ENCODE measurements around the gene SUGT1.

The SUGT1 gene

DNA sequence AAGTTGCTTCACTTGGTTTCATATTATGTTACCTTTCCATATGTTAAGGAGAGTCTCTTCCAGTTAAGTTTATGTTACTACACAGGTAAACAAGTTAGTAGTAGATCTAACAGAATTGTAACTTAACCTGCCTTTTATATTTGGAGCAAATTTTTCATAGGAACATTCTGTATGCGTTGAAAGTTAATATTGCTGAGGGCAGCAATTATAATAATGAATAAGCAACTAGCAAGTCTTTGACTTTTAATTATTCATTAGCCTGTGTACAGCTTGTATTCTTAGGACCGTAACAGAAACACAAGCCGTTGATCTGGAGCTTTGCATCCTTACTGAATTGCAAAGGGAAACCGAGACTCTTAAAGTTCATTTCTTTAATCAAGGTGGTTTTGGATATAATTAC, 11.6 kb downstream of the SUGT1 start:
- H3K36me3 ChIP-seq (ENCODE audit: low read length) = peaks cover 40% of the 10 kb centered on the region
- H3K4me2 ChIP-seq (ENCODE audit: low read depth, low read length, poor library complexity, severe bottlenecking) = no peak overlapping the region
- H3K79me2 ChIP-seq (ENCODE audit: insufficient read depth, low read length) = no peaks in the 10 kb centered on the region
- H3K9me3 ChIP-seq (ENCODE audit: insufficient read depth, low read length) = no peaks in the 10 kb centered on the region
- peaks cover 9% of the 10 kb centered on the region; the same call in 1 of the 2 replicates for H3F3A ChIP-seq (ENCODE audit: insufficient read depth)
- H3K9ac ChIP-seq (ENCODE audit: low read length) = no peak overlapping the region
- TF ChIP-seq, protein P1, sequence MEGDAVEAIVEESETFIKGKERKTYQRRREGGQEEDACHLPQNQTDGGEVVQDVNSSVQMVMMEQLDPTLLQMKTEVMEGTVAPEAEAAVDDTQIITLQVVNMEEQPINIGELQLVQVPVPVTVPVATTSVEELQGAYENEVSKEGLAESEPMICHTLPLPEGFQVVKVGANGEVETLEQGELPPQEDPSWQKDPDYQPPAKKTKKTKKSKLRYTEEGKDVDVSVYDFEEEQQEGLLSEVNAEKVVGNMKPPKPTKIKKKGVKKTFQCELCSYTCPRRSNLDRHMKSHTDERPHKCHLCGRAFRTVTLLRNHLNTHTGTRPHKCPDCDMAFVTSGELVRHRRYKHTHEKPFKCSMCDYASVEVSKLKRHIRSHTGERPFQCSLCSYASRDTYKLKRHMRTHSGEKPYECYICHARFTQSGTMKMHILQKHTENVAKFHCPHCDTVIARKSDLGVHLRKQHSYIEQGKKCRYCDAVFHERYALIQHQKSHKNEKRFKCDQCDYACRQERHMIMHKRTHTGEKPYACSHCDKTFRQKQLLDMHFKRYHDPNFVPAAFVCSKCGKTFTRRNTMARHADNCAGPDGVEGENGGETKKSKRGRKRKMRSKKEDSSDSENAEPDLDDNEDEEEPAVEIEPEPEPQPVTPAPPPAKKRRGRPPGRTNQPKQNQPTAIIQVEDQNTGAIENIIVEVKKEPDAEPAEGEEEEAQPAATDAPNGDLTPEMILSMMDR (IDR thresholded peaks at IDR 0.05; ENCODE audit: insufficient read depth, low read length, poor library complexity, severe bottlenecking) = no peak
- TF ChIP-seq EZH2phosphoT487 (conservative IDR thresholded peaks at IDR 0.05; ENCODE audit: low read length) = no peak
- H2AFZ ChIP-seq (ENCODE audit: low read depth, low read length, severe bottlenecking) = no peak overlapping the region
- H4K20me1 ChIP-seq (ENCODE audit: low read depth, low read length) = 0 out of 2 replicates have a peak, but pooled peaks cover 2% of the 10 kb centered on the region
- H3K27me3 ChIP-seq (ENCODE audit: low read length) = no peaks in the 10 kb centered on the region
- no peak overlapping the region for H3K4me3 ChIP-seq (ENCODE audit: insufficient read depth, low read length, poor library complexity, severe bottlenecking)
- no peaks in the 10 kb centered on the region for H3K9me2 ChIP-seq (replicated peaks; ENCODE audit: insufficient read depth, low read length)
- H3K27ac ChIP-seq (ENCODE audit: low read depth, low read length) = no peak overlapping the region

DNA sequence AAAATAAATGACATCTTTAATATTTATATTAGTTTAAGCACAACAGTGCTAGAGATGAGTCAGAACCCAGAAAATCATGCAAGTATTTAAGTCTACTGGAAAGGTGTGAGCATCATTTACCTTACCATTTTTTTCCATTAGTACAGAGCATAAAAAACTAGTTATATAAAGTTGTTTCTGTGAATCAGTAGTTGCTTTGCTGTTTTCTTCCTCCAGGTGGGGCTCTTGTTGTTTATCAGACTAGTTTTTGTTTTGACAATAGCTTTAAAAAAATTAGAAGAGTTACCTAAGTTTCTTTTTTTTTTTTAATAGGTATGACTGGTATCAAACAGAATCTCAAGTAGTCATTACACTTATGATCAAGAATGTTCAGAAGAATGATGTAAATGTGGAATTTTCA, 12.7 kb downstream of the SUGT1 start:
- Histone ChIP-seq H3K27me3 (ENCODE audit: low read length) (no peaks in the 10 kb centered on the region), H3K9me2 (replicated peaks; ENCODE audit: insufficient read depth, low read length) (no peaks in the 10 kb centered on the region), H3K9ac (ENCODE audit: low read length) (no peak overlapping the region), H3K9me3 (ENCODE audit: insufficient read depth, low read length) (no peaks in the 10 kb centered on the region), H4K20me1 (ENCODE audit: low read depth, low read length) (0 out of 2 replicates have a peak, but pooled peaks cover 2% of the 10 kb centered on the region), H3K27ac (ENCODE audit: low read depth, low read length) (no peak overlapping the region), H3K79me2 (ENCODE audit: insufficient read depth, low read length) (no peaks in the 10 kb centered on the region), H3K4me3 (ENCODE audit: insufficient read depth, low read length, poor library complexity, severe bottlenecking) (no peak overlapping the region), H2AFZ (ENCODE audit: low read depth, low read length, severe bottlenecking) (no peak overlapping the region), H3K36me3 (ENCODE audit: low read length) (peaks cover 43% of the 10 kb centered on the region), H3F3A (ENCODE audit: insufficient read depth) (peaks cover 9% of the 10 kb centered on the region; the same call in 1 of the 2 replicates), H3K4me2 (ENCODE audit: low read depth, low read length, poor library complexity, severe bottlenecking) (no peak overlapping the region)
- TF ChIP-seq EZH2phosphoT487 (conservative IDR thresholded peaks at IDR 0.05; ENCODE audit: low read length) = no peak
- TF ChIP-seq, protein P1 (IDR thresholded peaks at IDR 0.05; ENCODE audit: insufficient read depth, low read length, poor library complexity, severe bottlenecking) = peak; percentile 41

- H2AFZ ChIP-seq (ENCODE audit: low read depth, low read length, severe bottlenecking) = no peak overlapping the region
- no peaks in the 10 kb centered on the region for H3F3A ChIP-seq (ENCODE audit: insufficient read depth)
- H3K4me3 ChIP-seq (ENCODE audit: insufficient read depth, low read length, poor library complexity, severe bottlenecking) = no peak overlapping the region
- TF ChIP-seq, protein P1 (IDR thresholded peaks at IDR 0.05; ENCODE audit: insufficient read depth, low read length, poor library complexity, severe bottlenecking) = no peak
- TF ChIP-seq EZH2phosphoT487 (conservative IDR thresholded peaks at IDR 0.05; ENCODE audit: low read length) = no peak
- H3K79me2 ChIP-seq (ENCODE audit: insufficient read depth, low read length) = 0 out of 2 replicates have a peak, but pooled peaks cover 4% of the 10 kb centered on the region
- H3K4me2 ChIP-seq (ENCODE audit: low read depth, low read length, poor library complexity, severe bottlenecking) = no peak overlapping the region
- no peak overlapping the region for H3K9ac ChIP-seq (ENCODE audit: low read length)
- no peaks in the 10 kb centered on the region for H3K9me2 ChIP-seq (replicated peaks; ENCODE audit: insufficient read depth, low read length)
- H3K27me3 ChIP-seq (ENCODE audit: low read length) = no peaks in the 10 kb centered on the region
- no peaks in the 10 kb centered on the region for H3K9me3 ChIP-seq (ENCODE audit: insufficient read depth, low read length)
- no peak overlapping the region for H3K27ac ChIP-seq (ENCODE audit: low read depth, low read length)
- 0 out of 2 replicates have a peak, but pooled peaks cover 2% of the 10 kb centered on the region for H4K20me1 ChIP-seq (ENCODE audit: low read depth, low read length)
- peaks cover 30% of the 10 kb centered on the region for H3K36me3 ChIP-seq (ENCODE audit: low read length)
Observed at GRCh38 chr13:52669677-52670076, 17.0 kb downstream of the SUGT1 start.
